H54 (cell line): ENCODE data around the gene CADPS2.

Experiments used
- DNase-seq: peaks from one replicate; pipeline ENCODE4 v3.0.0; 2011; ENCODE audit warnings: low spot score, mixed read lengths; ENCODE audit not compliant: insufficient read length
- FAIRE-seq: peaks from 3 replicates; lab custom pipeline; 2011; peaks lifted over from hg19 to GRCh38; lab: Jason Lieb, UNC
- POLR2A ChIP-seq: IDR thresholded peaks from 2 replicates; pipeline ENCODE4 v1.6.1; 2011; ENCODE audit warnings: low read depth, mild to moderate bottlenecking, low read length

CADPS2 gene

DNA sequence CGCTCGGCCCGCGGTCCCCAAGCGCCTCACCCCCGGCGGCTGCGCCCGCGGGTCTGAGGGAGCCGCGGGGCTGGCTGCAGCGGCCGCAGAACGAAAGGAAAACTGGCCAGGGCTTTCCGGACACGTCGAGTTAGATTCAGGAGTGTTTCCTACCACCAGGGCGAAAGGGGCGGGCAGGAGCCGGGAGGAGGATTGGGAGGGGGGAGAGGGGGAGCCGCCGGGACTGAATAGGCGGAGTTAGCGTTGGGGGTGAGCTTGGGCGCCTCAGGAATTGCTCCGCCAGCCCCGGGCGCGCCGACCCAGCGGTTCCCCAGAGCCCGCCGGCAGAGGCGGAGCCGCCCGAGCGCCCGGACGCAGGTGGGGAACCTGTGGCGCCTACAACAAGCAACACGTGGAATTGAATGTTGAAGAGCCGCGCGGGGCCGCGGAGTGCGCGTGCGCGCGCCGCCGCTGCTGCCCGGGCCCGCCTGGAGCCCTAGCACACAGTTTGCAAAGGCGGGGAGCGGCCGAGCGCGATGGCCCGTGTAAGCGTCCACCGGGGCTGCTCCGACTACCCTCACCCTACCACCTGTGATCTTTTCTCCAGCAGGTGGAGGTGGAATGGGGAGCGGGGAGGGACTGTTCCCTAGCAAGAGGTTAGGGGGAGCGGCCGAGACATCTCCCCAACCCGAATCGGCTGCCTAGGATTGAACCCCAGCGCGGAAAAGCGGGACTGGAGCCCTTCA lies at the start of gene CADPS2:
CADPS2 (minus strand) TSS at position 104 of the 725 bp plus-strand sequence. CDS start 123 bp downstream, outside the sequence.
- TF ChIP-seq POLR2A: 0 out of 2 replicates have a peak, but pooled peaks have one; percentile 28
- FAIRE-seq (peak; percentile 81), DNase-seq (peak; percentile 92)

DNA sequence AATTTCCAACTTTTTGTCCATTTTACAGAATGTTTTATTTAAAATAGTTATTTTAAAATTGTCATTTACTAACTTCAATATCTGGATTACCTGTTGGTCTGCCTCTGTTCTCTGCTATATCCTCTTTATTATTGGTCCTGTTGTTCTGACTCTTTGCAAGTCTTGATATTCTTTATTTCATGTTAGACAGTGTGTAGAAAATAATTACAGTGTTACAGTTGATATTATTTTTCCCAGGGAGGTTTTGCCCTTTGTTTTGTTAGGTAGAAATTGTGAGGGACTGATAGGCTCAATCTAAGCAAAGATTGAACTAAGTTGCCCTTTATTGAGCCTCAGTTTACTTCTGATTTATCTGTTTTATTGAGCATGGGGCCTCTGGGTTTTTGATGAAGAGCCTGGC lies 49.4 kb upstream of the CADPS2 start:
- no peak for TF ChIP-seq POLR2A
- no peak for FAIRE-seq
- DNase-seq: no peak

DNA sequence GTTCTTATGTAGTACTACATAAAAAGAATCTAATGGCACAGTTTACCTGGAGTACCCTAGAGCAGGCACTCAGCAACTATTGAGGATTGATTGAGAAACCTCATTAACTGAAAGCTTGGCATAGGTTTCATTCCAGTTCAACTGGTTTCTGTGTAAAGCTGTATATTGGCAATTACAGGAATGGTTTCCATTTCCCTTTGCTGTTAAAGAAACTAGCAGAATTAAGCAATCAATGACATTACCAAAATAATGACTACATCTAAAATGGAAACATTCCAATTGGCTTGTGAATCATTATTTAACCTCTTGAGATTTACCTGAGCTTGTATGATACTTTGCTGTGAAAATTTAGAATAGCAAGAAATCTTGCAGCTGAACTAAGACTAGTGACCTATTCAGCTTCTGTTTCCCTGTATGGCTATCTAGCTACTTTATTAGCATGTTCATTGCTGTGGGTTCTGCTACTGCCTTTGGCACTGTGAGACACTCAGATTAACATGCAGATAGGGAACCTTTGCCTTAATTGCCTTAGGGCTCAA lies 33.5 kb upstream of the CADPS2 start:
- no peak for TF ChIP-seq POLR2A
- FAIRE-seq: no peak
- DNase-seq: no peak

DNA sequence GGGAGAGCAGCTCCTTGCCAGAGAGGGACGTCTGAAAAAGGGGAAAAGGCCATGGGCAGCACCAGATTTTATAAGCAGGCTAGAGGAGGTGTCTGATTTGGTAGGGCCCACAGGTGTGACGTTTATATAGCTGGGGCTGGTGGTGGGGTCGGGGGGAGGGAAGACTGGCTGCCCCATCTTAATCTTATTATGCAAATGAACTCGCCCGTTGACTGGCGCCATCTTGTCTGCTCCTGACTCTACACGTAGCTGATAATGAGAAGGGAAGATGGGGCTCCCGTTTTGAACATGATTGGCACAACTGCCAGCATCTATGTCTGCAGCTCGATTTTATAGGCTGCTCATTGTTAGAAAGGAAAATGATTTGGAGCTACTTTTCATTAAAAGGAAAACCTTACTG lies 28.6 kb upstream of the CADPS2 start:
- no peak for FAIRE-seq
- DNase-seq: no peak
- TF ChIP-seq POLR2A: no peak

DNA sequence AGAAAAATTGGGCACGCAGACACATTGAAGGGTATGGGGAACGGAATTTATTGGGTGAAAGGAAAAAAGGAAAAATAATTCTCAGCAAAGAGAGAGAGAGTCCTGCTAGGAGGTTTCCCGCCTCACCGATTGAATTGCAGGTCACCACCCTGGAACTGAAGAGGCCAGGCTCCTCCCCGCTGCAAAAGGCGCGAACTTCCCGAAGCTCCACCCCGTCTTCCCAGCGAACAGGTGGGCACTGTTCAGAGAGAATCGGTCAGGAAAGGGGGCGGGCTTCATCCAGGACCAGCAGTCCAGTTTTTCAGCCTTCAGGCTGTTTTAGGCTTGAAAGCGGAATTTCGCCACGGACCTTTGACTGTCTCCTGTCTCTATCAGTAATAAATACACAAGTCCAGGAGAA lies 27.3 kb upstream of the CADPS2 start:
- DNase-seq: no peak
- TF ChIP-seq POLR2A: no peak
- FAIRE-seq: no peak

DNA sequence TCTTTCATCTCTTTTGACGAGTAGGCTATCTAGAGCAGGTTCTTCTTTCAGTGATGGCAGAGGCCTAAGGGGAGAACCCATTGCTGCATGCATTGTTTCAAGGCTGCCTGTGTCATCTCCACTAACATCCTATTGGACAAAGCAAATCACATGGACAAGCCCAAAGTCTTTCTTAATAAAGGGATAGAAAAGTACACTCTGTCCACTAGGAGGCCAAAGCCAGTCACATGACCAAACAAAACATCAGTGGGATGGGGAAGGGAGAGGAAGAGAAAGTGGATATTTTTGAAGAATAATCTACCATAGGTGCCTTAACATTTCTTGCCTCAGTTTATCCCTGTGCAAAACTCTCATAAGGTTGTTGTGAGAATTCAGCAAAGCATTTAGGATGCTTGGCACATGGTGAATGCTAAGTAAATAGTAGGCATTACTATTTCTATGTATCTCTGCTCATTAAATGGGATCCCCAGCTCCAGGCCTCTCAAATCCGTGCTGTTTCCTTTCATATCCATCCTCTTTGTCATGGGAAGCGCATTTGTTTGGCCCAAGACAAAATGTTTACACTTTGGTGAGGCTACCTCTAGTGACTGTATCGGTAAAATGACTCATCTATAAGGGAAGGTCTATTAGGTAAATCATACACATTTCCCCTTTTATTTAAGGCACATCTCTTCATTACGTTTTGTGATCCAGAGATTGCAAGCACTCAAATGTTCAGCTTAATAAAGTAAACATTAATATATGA lies 16.7 kb upstream of the CADPS2 start:
- DNase-seq (no peak), FAIRE-seq (peak; percentile 27)
- no peak for TF ChIP-seq POLR2A

DNA sequence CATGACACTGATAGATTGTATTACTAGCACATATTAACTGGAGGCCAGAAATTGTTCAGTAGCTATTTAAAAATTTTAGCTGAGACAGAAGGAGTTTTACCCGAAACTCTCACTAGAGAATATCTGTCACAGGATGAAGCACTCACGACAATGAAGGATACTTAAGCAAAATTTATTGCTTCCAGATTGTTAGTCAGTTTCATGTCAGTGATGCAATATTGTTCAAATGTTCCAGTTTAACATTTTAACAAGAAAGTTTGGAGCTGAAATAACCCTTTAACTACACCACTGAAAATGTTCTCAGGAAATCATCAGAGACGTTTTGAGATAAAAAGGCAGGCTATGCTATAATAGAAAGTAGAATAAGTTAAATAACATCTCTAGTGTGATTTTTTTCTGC lies 15.0 kb upstream of the CADPS2 start:
- TF ChIP-seq POLR2A: no peak
- FAIRE-seq (no peak), DNase-seq (no peak)

DNA sequence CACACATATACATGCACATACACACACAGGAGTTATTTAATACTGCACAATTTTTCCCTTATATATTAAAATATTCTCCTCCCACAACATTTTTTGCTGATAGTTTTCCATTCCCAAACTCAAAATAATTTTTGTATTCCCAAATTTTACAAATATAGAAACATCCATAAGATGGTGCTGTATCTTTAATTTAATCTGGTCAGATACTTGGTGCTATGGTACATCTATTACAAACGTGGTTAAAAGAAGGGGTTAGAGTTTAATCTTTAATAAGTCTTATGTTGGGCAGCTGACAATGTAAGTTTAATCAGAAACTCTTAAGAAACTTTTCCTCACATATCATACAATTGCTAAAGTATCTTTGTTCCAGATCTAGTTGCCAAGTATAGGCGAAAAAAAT lies 10.2 kb upstream of the CADPS2 start:
- DNase-seq (no peak), FAIRE-seq (no peak)
- no peak for TF ChIP-seq POLR2A

DNA sequence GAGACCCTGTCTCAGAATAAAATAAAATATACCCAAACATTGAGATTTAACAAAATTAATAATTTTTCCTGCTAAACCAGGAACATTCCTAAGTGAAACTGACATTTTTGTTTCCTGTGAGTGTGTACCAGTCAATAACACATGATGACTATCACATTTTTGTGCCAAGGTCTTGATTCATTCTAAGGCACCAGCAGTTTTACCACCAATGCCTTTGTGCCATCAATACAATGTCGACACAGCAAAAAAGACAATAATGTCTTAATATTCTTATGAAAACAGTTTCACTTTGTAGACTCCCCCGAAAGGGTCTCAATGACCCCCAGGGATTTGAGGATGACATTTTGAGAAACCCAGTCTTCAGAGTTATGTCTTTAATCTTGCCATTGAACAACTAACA lies 7.2 kb upstream of the CADPS2 start:
- no peak for TF ChIP-seq POLR2A
- no peak for FAIRE-seq
- no peak for DNase-seq

DNA sequence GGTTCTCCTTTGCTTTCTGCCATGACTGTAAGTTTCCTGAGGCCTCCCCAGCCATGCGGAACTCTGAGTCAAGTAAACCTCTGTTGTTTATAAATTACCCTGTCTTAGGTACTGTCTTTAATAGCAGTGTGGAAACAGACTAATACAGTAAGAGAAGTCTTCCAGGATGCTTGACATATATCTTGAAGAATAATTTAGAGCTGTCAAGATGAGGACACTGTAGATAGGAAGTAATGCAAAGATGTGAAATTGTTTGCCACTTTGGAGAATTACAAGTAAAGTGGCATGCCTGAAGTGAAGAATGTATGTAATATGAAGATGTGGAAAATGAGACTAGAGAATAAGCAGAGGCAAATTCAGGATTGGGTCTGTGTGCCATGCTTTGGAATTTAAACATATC lies 2.9 kb upstream of the CADPS2 start:
- FAIRE-seq: no peak
- no peak for TF ChIP-seq POLR2A

DNA sequence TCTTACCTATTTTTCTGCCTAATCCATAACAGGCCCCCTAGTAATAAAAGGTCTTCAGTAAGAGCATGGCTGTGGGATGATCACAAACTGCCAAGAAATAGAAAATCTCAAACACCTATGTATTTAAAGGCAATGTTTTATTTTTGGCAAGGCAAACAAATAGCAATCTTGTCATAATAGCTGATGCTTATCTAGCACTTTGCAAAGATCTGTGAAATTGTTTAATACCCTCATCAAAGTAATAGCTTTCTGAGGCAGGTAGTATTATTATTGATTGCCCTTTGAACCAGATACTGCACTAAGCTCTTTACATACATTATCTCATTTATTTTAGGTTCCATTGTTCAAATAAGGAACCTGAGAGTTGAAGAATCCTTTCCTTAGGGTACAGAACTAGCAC lies 1.6 kb upstream of the CADPS2 start:
- no peak for TF ChIP-seq POLR2A
- DNase-seq (no peak), FAIRE-seq (no peak)

More for the DNA sequence above, 2.9 kb upstream of the CADPS2 start:
- no peak for DNase-seq

DNA sequence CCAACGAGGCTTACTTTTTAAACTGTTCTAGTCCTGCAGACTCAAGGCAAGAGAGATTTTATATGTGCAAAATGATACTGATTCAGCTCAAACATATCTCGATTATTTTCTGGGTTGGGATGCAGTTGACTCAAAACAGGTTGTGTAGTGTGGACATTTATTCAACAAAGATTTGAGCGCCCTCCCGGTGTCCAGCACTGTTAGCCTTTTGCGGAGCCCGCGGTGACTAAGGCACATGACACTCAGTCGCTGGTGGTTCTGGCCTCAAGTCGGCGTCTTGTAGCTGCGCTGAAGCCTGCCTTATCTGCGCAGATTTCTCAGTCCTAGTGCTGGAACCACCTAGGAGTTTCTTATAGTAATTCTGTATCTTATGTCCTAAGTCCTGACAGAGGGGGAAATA lies 938 bp upstream of the CADPS2 start:
- no peak for TF ChIP-seq POLR2A
- DNase-seq (peak; percentile 33), FAIRE-seq (peak; percentile 87)

DNA sequence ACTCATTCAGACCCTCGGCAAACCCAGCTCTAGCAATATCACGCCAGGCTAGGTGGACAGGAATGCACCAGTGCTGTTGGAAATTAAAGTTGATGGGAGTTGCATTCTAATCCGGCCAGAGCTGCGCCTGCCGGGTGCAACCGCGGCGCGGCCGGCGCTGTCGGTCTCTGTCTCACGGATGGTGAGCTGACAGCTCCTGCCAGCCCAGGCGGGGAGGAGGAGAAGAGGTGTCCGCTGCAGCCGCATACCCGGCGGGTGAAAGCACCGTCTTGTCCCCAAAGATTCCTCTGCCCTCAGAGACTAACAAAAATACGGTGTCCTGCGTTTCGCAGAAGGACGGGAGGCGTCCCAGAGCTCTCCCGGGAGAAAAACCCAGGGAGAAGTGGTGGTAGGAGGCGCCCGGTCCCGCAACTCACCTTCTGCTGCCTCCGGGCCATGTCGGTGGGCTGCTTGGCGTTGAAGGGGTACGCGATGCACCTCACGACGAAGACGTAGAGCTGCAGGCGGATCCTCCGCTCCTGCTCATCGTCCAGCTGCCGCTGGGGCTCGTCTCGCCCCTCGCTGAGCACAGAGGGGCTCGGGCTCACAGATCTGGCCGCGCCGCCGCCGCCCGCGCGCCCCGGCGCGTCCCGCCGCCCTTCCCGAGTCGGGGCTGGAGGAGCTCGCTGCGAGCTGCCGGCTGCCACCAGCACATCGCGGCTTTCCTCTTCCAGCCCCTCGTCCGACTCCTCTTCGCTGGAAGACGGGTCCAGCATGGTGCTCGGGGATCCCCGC lies 490 bp downstream of the CADPS2 start:
- TF ChIP-seq POLR2A: no peak
- DNase-seq (peak; percentile 44), FAIRE-seq (peak; percentile 88)

DNA sequence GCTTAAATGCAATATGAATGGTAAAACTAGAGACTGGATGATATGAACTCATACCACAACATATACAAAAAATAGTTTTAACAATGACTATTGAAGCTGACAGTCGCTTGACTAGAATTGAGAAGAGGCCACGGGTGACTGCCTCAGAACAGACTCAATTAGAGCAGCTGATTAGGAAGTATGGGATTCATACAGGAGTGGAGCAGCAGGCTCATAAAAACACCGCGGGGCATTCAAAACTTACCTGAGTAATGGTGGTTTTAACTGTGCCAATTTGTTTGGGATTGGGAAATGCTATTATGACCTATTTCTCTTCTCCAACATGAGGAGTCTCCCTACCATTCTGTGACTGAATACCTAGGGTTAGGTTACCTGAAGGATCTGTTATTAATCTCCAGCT lies 2.1 kb downstream of the CADPS2 start:
- FAIRE-seq (no peak), DNase-seq (no peak)
- no peak for TF ChIP-seq POLR2A
